Stimulated activated CD4-positive, alpha-beta T cell treated with anti-CD3 and anti-CD28 coated beads, Interleukin-2, amount 100 ng/mL, for 24 hours (primary cell): Measurements from ENCODE around the gene PRRC2B.
"Not testable (repeated sequence)": the region's sequence is repeated elsewhere in the genome, so short reads cannot be mapped to it uniquely, and the experiment has no call there.

Experiments used
- DNase-seq, 2 donors: peaks; one replicate each; pipeline ENCODE4 v3.0.0-alpha.2; 2020

PRRC2B gene

DNA sequence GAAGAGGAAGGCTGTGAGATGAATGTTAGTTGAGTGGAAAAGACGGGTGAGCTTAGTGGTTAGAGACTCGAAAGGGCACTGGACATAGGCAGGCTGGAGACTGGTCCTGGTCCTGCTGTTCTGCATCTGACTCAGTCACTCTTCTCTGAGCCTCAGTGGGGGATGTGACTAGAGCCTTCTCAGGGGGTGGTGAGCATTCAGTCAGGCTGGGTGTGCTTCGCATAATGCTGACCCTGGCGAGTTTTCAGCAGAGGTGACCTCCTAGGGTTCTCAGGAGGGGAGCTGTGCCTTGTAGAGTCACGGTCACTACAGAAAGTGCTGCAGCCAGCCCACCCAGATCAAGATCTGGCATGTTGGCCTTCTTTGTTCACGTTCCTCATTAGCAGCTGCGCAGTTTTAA lies 44.3 kb downstream of the PRRC2B start:
- no peak for DNase-seq

DNA sequence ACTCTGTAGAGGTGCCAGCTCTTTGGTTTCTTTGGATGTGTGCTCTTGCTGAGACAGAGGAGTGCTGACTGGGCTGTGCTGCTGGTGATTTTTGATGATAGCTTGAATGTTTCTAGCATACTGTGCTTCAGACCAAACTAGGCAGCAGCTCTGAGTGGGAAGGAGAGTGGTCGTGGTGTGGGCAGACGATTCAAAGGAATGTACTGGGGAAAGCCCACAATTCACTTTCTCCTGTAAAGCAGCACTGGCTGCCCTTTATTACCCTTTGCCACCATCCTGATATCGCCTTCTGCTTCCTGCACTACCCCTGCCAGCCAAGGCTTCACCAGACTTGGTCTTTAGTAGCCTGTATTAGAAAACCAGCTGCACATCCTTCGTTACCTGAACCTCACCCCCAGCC lies 45.3 kb downstream of the PRRC2B start:
- no peak for DNase-seq

GRCh38 chr9:131441441-131441840 lies 47.6 kb downstream of the PRRC2B start:
- DNase-seq = no peak

GRCh38 chr9:131442351-131442750 lies 48.5 kb downstream of the PRRC2B start:
- DNase-seq = no peak

DNA sequence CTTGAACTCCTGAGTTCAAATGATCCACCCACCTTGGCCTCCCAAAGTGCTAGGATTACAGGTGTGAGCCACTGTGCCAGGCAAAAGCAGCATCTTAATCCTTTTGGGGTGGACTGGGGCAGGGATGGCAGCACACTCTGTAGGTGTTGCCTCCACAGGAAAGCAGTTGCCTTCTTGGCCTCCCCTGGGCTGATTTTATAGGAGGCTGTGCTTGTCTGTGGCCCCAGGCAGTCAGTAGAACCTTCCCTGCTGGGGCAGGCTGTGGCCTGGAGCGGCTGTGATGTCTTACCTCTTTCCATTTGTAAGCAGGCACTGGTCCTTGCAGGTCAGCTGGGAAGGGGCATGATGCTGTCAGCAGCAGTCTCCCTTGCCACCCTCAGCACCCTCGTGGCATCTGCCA lies 49.8 kb downstream of the PRRC2B start:
- DNase-seq = no peak

GRCh38 chr9:131446276-131446675 lies 52.4 kb downstream of the PRRC2B start:
- DNase-seq = no peak

- no peak for DNase-seq
Measured at GRCh38 chr9:131447148-131447547, 53.3 kb downstream of the PRRC2B start.

GRCh38 chr9:131447600-131447999 lies 53.7 kb downstream of the PRRC2B start:
- no peak for DNase-seq

DNA sequence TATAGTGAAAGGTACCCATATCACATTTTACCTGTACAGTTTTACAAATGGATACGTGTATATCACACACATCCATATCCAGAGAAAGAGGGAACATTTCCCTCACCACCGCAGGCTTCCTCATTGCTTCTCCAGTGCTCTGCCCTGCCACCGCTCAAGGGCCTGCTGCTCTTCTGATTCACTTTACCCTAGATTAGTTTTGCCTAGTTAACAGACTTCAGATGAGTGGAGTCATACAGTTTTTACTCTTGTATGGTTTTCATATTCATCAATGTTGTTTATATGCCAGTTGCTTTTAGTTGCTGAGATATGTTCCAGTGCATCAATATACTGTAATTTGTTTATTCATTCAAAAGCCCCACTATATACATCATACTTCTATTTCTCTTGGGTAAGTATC lies 54.9 kb downstream of the PRRC2B start:
- no peak for DNase-seq

- DNase-seq = no peak
Measured at GRCh38 chr9:131449276-131449675, 55.4 kb downstream of the PRRC2B start.

DNA sequence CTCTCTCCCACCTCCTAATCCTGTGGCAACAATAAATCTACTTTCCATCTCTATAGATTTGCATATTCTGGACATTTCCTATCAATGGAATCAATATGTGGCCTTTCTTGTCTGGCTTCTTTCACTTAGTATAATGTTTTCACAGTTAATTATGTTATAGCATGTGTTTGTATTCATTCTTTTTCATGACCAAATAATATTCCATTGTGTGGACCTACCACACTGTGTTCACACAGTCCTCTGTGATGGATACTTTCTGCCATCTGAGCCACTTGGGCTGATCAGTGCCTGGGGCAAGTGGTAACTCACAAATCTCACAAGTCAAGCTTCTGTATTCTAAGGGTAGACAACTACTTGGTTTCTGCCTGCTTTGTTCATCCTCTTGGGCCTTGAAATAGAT lies 60.1 kb downstream of the PRRC2B start:
- DNase-seq = no peak

GRCh38 chr9:131455655-131456054 lies 61.8 kb downstream of the PRRC2B start:
- not testable (repeated sequence) for DNase-seq

GRCh38 chr9:131457746-131458145 lies 63.9 kb downstream of the PRRC2B start:
- DNase-seq = no peak

DNA sequence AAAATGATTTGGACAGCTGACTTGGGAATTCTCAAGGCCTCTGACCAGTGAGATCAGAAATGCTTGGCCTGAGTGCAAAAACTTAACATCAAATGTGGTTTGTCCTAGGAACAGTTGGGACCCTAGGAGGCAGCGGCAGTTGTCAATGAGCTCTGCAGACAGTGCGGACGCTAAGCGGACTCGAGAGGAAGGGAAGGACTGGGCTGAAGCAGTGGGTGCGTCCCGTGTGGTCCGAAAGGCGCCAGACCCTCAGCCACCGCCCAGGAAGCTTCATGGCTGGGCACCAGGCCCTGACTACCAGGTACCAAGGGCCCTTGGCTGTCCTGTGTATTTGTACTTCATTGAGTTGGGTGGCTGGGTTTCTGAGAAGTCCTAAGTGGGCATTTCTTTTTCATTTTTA lies 65.2 kb downstream of the PRRC2B start:
- no peak for DNase-seq

DNA sequence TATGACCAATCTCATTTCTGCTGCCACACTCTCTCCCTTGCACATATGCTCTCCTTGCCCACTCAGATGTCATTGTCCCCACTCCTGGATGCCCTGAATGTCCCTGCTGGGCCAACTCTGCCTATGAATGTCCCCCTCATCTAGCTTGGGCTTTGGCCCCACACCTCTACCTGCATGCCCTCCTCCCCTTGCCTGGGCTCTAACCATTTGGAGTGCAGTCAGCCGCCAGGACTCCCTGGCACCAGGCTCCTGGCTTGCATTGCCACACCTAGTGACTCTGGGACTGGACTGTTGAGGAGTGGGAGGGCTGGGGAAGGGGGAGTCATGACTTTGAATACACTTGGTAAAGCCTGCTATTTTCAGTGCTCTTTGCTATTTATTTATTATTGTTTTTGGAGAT lies 67.3 kb downstream of the PRRC2B start:
- no peak for DNase-seq

GRCh38 chr9:131464354-131465000 lies 70.6 kb downstream of the PRRC2B start:
- no peak for DNase-seq

DNA sequence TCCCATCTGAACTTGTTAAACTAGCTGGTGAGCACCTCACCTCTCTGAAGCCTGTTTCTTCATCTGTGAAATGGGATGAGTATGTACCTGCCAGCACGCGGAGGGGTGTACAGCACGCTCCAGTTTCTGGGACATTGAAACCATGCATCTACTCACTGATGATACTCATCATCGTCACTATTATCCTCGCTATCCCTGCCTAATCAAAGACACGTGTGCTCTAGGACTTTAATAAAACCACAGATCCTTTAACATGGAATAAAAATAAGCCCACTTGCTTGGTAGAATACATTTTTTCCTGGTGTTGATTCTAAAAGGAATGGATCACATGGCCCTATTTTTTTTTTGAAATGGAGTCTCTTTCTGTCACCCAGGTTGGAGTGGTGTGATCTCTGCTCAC lies 71.5 kb downstream of the PRRC2B start:
- no peak for DNase-seq

DNA sequence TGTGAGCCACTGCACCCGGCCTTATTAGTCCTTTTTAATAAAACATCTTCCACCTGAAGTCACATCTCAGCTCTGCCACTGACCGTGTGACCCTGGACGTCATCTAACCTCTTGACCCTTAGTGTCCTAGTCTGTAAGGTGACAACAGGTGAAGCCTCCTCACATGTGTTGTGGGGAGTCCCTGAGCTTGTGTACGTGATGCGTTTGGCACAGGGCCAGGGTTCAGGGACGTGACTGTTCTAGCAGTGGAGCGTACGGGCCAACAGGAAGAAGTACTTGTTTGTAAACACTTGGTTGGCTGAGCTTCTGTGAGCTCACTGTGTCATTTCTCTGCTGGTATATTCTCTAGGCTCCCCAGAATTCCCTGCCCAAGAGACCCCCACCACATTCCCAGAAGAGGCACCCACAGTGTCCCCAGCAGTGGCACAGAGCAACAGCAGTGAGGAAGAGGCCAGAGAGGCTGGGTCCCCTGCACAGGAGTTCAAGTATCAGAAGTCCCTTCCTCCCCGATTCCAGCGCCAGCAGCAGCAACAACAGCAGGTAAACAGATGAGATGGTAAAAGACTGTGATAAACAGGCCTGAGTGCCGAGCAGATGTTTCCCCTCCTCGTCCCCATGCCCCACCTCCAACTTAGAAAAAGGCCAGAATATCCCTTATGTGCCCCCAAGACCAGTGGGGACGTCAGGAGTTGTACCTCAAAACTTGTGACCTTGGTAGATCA lies 73.5 kb downstream of the PRRC2B start:
- DNase-seq = no peak

DNA sequence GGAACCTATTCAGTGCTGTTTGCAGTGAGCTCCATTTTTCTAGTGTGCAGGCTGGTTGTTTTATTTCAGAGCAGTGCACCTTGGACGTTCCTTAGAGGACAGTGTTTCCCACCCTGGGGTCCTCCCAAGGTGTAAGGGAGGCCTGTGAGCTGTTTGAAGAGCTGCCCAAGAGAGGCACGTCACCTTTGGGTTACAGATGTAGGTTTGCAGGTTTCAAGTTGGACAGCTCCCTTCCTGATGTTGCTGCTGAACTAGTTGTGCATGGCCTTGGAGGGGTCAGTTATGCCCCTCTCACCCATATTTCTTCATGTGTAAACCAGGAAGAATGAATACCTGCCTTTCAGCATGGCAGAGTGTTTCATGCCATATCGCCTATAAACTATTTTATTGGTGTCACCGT lies 74.1 kb downstream of the PRRC2B start:
- no peak for DNase-seq

DNA sequence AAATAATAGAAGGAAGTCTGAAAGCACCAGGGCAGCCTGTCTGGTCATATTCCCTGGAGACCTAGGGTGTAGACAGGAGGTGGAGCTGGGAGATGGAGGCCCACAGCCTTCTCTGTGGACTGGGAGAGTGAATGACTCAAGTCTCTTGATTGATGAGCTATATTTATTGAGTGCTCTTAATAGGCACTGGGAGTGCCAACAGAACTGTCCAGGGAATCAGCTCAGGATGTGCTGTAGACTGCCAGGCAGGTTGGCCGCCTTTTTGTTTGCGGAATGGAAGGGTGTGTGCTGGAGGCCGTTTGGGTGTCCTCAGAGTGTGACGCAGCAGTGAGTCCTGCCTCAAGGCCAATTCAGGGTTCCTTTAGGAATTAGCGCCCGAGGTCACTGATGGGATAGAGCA lies 75.5 kb downstream of the PRRC2B start:
- no peak for DNase-seq

DNA sequence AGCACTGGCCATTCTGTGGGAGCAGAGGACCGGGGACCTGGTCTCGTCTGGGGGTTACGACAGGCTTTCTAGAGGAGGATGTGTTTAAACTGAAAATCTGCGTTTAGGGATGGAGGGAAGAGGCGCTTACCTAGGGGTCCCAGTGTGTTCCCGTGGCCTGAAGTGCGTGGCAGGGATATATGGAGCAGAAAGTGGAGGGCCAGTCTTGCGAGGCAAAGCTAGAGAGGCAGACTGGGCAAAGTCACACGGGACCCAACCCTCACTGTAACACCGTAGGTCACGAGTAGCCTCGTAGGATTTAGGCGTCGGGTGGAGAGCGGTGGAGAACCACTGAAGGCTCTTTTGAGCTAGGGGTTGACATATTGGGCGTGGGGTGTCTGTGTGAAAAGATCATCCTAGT lies 76.1 kb downstream of the PRRC2B start:
- no peak for DNase-seq

- no peak for DNase-seq
Measured at GRCh38 chr9:131470581-131470991, 76.7 kb downstream of the PRRC2B start.

DNA sequence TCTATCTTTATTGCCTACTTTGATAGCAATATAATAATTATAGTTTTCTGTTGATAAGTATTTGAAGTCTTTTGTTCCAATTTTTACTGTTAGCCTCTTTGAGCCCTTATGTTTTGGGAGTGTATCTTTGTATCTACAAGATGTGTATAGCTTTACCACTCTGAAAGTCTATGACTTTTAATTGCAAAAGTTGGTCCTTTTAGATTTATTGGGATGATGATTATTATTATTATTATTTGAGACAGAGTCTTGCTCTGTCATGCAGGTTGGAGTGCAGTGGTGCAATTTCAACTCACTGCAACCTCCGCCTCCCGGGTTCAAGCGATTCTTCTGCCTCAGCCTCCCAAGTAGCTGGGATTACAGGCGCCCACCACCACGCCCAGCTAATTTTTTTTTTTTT lies 78.2 kb downstream of the PRRC2B start:
- DNase-seq = not testable (repeated sequence)

GRCh38 chr9:131473198-131473885 lies 79.5 kb downstream of the PRRC2B start:
- DNase-seq = no peak
